IPS-NIHi11 (cell line): ENCODE measurements around the gene HOXA11.

Source experiments
- DNase-seq: peaks from one replicate; pipeline ENCODE4 v3.0.0; 2012; ENCODE audit warnings: mixed read lengths, low spot score

Gene HOXA11

DNA sequence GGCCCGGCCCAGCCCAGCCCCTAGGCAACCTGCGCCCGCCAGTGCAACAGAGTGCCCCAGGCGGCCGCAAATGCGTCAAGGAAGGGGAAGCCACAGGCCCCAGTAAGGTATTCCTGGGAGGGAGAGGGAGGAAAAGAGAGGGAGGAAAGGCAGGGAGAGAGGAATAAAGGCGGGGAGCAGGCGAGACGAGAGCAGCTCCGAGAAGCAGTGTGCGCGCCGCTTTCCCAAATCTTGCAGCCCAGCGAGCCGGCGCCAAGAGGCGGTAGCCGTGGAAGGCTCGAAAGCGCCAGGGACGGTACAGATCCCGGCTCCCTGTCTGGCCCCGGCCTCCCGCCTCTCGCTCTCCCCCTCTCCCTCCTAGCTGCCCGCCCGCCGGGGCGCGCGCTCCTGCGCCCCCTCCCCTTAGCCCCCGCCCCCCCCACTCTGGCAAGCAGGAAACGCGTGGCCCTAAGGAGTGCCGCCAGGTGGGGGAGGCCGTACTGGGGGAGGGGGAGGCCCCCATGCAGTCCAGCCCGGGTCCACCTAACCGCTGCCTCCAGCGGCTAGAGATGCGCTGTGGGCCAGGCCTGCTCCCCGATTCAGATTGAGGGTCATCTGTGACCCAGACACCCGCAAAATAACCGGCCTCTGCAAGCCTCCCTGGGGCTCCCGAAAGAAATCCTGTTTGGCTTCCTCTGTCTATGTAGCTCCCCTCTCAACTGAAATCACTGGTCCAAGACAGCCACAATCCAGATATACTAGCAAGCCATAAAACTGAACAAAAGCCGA lies 15.2 kb downstream of the HOXA11 start:
- no peak for DNase-seq

DNA sequence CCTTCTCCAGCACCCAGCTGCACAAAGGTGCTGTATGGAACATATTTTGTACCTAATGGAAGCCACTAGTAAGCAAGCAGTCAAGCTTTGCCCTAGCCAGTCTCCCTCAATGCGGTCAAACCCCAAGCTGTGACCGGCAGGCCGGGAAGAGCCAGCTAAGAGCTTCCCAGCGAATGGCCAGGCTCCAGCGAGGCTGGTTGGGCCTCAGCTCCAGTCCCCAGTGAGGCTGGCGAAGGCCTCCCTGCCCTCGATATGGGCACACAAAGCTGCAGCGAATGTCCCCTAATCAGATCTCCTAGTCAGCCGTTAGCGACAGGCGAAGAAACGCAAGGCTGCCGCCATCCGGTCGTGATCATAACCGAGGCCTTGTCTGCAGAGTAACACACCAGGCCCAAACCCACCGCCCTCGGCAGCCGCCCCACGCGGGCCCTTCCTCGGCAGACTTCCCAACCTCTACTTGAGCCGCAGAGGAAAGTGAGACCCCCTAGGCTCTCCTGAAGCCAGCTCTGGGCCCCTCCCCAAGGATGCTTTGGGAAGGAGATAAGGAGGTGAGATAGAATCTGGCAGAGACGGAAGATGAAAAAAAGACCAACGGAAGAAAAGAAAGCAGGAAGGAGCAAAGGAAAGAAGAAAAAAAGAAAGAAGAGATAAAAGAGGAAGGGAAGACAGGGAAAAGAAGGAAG lies 16.6 kb downstream of the HOXA11 start:
- DNase-seq: no peak

DNA sequence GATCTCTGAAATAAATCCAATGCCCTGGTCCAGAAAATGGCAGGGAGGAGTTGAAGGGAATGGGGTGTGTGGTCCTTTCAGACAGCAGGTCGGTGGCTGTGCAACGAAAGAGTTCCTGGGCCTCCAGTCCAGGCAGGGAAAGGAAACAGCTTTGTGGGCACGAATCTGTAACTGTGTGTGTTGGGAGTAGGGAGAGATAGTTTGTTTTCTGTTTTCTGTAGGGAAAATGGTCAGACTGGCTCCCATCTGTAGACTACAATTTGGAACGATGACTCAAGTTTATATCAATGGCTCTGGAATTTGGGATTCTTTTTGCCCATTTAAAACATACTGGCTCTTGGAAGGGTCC lies 17.1 kb downstream of the HOXA11 start:
- DNase-seq: no peak

DNA sequence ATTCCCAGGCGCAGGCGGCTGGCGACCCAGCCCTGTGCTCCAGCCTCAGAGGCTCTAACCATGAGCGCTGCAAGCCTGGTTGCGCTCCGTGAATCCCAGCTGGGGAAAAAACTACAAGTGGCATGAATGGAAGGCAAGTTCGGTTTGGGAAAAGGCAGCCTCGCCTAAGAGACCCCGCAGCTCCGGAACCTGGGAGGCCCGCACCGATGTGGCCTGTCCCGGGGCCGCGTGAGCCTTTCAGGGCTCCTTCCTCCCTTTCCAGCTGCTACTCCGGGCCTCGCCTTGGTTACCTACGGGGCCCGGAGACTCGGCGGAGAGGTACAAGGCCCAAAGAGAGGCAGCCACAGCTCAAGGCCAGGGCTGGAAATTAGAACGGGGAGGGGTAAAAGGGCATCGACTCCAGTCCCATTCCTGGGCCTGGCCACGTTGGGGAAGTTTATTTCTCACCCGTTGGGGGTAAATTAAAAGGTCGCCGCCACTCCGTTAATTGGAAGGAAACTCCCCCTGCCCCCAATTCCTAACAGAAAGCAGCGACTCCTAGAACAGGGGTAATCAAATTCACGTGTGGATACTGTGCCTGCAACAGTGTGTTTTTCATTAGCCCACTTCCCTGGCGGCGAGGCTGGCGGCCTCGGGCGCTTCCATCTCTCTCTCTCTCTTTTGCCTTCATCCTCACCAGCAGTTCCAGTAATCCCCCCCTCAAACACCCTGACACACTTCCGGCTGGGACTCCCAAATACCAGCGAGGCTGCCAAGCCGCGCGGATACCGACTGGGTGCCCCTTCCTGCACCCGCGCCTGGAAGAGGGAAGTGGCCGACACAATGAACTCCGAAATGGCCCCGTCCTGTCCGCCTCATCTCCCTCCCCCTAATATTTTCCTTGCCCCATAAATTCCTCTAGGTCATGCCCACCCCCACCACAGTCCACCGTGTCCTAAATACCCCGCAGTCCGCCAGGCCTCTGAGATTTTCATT lies 18.2 kb downstream of the HOXA11 start:
- DNase-seq: no peak

DNA sequence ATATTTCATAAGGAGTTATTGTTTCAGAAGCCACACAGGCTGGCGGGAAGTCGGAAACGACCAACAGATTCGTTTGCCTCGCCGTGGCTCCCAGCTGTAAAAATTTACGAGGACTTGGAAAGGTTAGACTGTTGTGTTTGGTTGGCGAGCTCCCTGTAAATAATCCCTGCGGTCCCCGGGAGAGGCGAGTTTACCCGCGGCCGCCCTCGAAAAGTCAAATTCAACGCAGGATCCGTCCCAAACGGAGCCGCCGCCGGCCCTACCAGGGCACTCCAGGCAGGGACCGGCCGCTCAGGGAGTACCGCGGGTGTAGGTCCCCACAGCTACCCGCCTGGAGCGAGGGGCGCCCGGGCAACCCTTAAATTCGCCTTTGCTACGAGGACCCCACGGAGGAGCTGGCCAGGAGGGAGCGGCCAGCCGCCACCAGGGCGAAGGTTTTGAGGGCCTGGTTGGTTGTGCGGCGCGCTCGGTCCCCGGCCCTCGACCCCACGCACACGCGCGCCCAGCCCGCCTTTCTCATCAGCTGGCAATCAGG lies 19.0 kb downstream of the HOXA11 start:
- no peak for DNase-seq

DNA sequence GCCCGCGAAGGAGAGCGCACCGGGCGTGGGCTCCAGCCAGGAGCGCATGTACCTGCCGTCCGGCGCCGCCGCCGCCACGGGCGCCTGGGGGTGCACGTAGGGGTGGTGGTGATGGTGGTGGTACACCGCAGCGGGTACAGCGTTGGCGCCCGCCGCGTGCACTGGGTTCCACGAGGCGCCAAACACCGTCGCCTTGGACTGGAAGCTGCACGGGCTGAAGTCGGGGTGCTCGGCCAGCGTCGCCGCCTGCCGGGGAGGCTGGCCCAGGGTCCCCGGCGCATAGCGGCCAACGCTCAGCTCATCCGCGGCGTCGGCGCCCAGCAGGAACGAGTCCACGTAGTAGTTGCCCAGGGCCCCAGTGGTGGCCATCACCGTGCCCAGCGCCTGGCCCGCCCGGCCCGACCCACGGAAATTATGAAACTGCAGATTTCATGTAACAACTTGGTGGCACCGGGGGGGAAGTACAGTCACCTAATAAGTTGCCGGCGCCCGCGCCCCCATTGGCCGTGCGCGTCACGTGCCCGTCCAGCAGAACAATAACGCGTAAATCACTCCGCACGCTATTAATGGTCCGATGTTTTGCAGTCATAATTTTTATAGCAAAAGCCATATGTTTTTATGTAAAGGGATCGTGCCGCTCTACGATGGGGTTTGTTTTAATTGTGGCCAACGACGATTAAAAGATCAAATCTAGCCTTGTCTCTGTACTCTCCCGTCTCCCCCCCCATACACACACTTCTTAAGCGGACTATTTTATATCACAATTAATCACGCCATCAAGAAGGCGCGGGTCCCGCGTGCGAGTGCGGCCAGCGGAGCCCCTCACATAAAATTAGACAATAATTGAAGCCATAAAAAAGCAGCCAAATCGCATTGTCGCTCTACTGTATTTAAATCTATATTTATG lies 19.7 kb downstream of the HOXA11 start, which contains the start of gene HOXA9:
Gene HOXA9 (minus strand): TSS at position 449 of the 907 bp plus-strand sequence. CDS start 80 bp downstream, at position 369.
- DNase-seq: no peak

DNA sequence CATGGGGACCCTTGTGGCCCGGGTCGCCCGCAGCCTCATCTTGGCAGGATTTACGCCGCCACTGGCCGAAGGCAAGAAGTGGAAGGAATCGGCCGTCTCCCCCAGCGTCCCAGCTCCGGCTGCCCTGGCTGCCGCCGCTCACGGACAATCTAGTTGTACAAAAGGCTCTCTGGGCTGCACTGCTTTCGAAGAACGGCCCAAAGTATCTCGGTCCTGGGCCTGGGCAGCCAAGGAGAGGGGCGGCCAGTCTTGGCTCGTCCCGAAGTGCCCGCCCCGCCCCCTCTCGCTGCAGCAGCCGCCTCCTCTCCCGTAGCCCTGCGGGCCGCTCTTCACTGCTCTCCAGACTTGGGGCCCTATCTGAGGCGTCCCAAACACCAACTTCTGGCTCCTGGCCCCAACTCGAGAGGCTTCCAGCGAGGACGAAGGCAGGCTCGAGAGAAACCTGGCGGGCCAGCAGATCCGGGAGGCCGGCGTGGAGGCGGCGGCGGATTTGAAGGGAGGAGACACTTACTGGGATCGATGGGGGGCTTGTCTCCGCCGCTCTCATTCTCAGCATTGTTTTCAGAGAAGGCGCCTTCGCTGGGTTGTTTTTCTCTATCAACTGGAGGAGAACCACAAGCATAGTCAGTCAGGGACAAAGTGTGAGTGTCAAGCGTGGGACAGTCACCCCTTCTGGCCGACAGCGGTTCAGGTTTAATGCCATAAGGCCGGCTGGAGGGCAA lies 20.5 kb downstream of the HOXA11 start:
- no peak for DNase-seq

DNA sequence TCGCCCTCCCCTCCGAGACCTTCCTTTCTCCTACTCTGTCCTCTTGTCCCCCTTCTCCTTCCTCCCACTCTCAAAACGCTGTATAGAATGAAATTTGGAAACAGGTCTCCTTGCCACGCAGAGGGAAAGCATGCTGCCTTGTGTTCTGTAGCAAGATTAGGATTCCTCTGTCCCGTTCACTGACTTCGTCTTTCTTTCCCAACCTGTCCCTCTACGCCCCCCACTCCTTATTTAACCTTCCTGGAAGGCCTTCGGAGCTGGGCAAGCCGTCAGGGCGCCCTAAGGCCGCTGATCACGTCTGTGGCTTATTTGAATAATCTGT lies 21.0 kb downstream of the HOXA11 start:
- DNase-seq: no peak

DNA sequence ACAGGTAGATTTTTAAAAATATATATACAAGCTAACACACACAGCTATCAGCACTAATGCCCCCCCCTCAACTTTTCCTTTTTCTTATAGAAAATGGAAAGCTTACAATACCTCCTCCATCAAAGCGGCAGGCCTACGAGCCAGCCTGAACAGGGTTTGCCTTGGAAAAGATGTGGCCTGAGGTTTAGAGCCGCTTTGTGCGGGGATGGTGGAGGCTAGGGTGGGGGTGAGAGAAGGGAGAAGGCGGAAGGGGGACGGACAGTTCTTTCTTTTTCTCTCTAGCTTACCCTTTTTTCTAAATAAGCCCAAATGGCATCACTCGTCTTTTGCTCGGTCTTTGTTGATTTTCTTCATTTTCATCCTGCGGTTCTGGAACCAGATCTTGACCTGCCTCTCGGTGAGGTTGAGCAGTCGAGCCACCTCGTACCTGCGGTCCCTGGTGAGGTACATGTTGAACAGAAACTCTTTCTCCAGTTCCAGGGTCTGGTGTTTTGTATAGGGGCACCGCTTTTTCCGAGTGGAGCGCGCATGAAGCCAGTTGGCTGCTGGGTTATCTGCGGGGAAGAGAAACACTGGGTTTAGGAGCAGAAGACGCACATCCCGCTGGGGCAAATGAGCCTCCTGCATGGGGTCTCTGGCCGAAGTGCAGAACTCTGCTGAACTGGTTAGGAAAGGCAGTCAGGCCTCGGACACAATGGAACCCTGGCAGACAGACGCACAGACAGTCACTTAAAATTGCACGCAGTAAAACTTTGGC lies 21.6 kb downstream of the HOXA11 start:
- no peak for DNase-seq

DNA sequence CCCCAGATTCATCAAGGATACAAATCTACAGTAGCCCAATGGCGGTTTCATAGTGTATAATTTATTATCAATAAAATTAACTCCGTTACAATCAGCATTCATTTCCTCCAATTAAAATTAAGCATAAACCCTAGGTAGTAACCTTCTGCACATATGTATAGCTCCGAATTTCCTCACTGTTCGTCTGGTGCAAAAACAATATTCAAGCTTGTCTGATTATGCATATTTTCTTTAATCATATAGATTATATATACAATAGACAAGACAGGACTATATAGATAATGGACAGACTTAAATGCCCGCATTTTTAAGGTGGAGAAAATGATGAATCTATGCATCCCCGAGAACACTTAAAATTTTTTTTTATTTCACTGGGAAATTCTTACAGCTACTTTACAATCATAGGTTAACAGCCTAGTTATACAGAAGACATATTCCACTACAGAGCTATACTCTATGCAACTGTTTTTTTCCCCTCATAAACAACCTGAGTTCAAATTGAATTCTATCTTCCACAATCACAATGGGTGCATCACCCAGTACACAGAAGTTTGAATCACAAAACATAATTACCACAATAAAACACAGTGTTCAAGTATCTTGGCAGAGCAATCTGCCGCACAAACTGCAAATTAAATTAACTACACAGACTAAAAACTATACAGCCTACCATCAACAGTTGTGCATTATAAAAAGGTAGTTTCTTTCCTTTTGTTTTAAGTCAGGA lies 22.3 kb downstream of the HOXA11 start:
- no peak for DNase-seq

DNA sequence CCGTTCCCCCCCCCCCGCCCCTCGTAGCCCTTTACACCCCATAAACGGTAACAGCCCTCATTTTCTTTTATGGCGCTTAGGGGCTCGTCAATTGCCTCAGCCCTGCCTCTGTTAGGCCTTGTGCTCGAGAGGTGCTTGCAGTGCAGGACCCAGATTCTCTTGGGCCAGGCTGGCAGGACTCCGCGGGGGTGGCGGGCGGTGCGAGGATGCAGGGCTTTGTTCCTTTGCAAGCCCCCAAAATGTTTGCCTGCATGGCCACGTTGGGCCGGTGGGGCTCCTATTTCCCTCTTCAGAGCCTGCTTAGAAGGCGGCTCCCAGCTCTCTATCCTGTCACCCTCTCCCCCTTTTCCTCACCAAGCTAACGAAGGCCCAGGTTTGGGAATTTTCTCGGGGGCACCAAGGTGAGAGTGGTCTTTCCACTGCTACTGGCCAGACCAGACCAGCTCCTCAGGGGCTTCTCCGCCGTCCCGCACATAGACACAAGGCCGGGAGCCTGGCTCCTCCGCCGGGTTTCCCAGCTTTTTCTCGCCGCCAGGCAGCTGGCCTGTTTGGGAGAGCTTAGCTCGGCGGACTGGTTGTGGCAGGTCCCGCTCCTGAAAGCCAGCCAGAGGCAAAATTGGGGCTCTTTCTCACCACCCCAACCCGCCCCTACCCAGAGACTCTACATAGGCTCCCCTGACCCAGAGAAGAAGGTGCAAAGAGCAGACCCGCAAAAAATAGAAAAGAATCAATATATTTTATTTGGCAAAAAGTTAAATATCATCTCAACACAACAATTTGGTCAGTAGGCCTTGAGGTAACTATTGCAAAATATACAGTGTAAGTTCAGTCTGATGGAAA lies 23.1 kb downstream of the HOXA11 start:
- no peak for DNase-seq

DNA sequence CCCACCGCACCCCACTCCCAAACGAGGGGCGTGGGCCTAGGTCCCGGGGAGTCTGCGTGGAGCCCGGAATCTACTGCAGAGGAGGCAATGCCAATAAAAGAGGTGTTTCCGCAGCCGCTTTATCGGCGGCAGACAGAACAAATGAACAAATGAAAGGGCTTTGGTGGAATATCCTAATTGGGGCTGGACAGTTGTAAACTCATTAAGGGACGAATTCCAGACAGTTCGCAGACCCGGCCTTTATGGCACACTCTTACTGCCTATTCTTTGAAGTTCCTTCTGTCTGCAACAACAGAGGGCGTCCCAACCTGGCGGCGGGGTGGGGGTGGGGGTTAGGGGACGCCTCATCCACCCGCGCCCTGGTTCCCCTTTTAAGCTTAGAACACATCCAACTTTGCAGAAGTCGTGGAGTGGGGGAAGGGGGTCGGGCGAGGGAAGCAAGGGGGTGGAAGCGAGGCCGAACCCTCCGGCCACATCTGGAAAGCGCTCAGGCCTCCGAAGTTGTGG lies 23.8 kb downstream of the HOXA11 start:
- DNase-seq: no peak

DNA sequence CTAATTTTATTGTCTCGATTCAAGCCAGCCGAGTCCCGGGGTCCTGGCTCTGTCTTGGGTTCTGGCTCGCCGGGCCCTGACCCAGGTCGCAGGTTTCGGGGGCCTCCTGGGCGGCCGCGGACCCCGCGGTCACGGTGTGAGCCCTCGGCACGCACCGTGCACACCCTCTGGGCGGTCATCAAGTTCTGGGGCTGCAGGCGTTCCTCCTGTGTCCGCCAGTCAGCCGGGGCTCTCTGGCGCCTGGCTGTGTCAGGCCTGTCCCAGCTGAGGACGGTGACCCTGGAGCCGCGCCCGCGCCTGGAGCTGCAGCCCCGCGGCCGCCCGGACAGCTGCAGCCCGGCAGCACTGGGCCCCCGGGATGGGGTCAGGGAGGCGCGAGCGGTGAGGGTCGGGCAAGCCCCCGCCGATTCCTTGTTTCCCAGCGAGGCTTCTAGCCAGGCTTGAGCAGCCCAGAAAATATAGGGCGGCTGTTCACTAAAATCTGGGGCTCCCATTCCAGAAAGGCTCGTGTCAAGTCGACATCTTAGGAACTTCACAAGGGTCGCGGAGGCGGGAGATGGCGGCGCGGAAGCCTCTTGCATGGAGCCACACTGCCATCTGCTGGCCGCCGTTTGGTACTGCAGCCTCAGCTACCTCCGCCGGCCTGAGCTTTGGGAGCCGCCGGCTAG lies 24.4 kb downstream of the HOXA11 start:
- peak; percentile 88 for DNase-seq

DNA sequence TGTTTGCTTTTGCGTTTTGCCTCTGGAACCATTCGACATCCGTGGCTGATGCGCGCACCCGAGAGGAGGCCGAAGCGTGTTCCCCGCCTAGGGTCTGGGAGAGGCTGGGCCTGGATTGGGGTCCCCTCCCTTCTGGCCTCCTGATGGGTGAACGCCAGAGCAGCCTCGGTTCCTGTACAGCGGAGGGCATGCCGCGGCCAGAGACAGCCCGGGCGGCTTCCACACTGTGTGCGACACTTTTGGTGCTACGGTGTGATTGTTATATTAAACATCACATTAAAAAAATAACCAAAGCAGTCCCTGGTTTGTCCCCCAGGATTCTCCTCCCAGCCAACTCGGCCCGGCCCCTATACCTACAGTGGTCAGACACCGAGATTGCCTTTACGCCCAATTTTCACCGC lies 24.9 kb downstream of the HOXA11 start:
- no peak for DNase-seq

DNA sequence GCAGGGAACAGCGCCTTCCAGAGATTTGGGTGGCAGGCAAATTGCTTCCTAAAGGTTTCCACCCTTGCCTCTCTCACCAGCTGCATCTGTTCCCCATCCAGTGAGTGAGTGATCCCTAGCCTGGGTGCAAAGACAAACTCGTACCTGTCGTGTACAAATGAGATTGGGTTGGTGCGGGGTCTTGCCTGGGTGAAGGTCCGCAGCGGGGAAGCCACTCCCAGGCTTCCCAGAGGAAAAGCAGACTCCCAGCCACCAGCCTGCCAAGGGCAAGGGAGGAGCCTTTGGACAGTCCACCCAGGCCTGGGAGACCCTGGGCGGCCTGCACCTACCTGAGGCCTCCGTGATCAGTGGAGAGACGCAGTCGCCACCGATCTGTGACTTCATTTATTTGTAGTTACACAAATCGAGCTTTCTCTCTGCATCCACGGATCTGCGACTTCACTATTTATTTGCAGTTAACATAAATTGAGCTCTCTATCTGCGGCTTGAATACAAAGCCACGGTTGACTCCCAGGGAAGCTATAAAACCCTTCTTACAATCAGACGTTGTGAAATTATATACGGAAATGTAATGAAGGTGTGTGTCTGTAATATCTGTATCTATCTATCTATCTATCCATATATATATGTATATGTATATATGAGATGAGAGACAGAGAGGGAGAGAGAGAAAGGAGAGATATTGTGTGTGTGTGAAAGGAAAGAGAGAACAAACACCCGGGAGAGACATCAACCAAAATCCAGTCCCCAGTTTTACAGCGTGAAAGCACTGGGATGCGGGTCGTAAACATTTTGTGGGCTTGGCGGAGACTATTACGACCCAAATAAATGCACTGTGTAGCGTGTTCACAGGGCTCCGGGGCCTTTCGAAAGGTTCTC lies 25.5 kb downstream of the HOXA11 start:
- no peak for DNase-seq

DNA sequence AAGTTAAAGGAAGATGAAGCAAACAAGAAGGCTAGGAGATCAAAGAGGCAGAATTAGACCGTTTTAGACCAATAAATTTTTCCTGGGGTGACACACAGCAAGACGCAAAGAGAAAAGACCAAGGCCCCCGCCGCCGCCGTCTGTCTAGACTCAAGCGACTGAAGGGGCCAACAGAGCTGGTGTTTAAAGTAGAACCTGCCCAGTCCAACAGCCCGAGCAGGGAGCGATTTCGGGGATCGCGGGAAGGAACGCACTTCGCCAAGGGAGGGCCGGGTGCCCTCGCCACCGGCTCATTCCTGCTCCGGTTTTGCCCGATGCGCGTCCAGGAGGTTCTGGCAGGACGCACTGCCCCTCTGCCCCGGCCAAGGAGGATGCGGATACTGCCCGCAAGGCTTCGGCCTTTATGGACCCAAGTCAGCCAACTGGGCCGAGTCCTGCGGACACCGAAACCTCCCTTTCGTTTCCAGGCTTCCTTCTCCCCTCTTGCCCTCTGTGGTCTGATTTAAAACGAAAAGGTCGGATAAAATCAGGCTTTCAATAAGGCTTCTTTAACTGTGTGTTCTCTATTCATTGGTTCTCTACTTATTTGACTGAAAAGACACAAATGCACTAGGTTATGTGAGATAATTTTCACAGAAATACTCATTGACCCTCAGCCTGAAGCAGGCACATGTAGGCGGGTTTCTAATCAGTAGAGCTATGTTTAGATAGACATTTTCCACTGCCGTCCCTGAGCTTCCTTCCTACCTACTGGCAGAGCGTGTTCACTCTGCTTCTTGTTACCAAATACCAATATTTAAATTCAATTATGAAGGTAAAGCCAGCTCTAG lies 26.4 kb downstream of the HOXA11 start:
- DNase-seq: no peak
